Gastrocnemius medialis (tissue), 4 donors: ENCODE measurements around the gene F11. TPM values are rescaled to one million over a fixed set of nuclear protein-coding genes. Genes with fewer than 3 reads are reported as not detected.
"Not testable (repeated sequence)": the region's sequence is repeated elsewhere in the genome, so short reads cannot be mapped to it uniquely, and the experiment has no call there.

Experiments used
- ATAC-seq, 2 donors: fragments of 150-250 bp; one replicate each; pipeline ENCODE4 v1.9.1; 2016
- DNase-seq, 2 donors: peaks; one replicate each; pipeline ENCODE4 v3.0.0-alpha.2; 2019
- H3K27ac ChIP-seq, 4 donors: fragments of 200-600 bp; sonication (generic); 1 replicate in 1 of 4; 2 replicates in 3 of 4; pipeline ENCODE4 v1.5.1; 2016 to 2018; ENCODE audit warnings: mild to moderate bottlenecking in 2 of 4, moderate library complexity in 1 of 4
- H3K27me3 ChIP-seq, 3 donors: fragments of 200-600 bp; sonication (generic) in 2 of 3; 1 replicate in 1 of 3; 2 replicates in 2 of 3; pipeline versions ENCODE4 v1.5.1 to v1.6.0; 2016 to 2019; ENCODE audit warnings: mild to moderate bottlenecking in 1 of 3, moderate library complexity in 1 of 3
- H3K36me3 ChIP-seq, 2 donors: fragments of 200-600 bp; sonication (generic) in 1 of 2; one replicate each; pipeline ENCODE4 v1.5.1; 2017 to 2018
- H3K4me1 ChIP-seq, 2 donors: fragments of 200-600 bp; sonication (generic) in 1 of 2; one replicate each; pipeline ENCODE4 v1.5.1; 2016 to 2017; ENCODE audit warnings: mild to moderate bottlenecking in 2 of 2
- H3K4me3 ChIP-seq, 4 donors: fragments of 200-600 bp; sonication (generic) in 3 of 4; 1 replicate in 1 of 4; 2 replicates in 3 of 4; pipeline ENCODE4 v1.5.1; 2016 to 2019; ENCODE audit warnings: mild to moderate bottlenecking in 2 of 4
- H3K9me3 ChIP-seq, 3 donors: fragments of 200-600 bp; sonication (generic) in 2 of 3; 1 replicate in 1 of 3; 2 replicates in 2 of 3; pipeline ENCODE4 v1.5.1; 2016 to 2019
- POLR2A ChIP-seq, 2 donors: fragments of 450-650 bp; IDR thresholded peaks; one replicate each; pipeline ENCODE4 v1.6.1; 2017; ENCODE audit warnings: antibody characterized with exemption in 2 of 2, mild to moderate bottlenecking in 2 of 2, moderate library complexity in 2 of 2
- in situ Hi-C, 4 donors: fragments of 200-750 bp; cut with MboI; loops; one replicate each; pipeline versions ENCODE4 v1.15.0 to v1.8.0; 2017; ENCODE audit warnings: low sequenced_read_pairs in 4 of 4
- intact Hi-C: fragments of 100-400 bp; cut with DNase I; formaldehyde crosslinking; loops from one replicate; pipeline ENCODE4 v1.15.1; 2023; ENCODE audit warnings: low total_unique reads
- total RNA-seq, 4 donors: library from RNA; depleted of rRNA; stranded (reverse); fragments of >200 nt; gene quantifications; one replicate each; pipeline versions ENCODE4 v1.1.0 to v1.2.3, GENCODE V29; 2016
- TF ChIP-seq, protein P1 (sequence below), 5 experiments: fragments of 450-650 bp in 3 of 5; fragments of 200-600 bp in 2 of 5; sonication (generic) in 2 of 5; IDR thresholded peaks in 4 of 5; conservative IDR thresholded peaks in 1 of 5; 1 replicate in 4 of 5; 2 replicates in 1 of 5; pipeline ENCODE4 v1.5.1; 2016 to 2019; ENCODE audit warnings: antibody characterized with exemption in 5 of 5, mild to moderate bottlenecking in 3 of 5, moderate library complexity in 3 of 5

The F11 gene
- total RNA-seq, 4 donors from 2014 or later = 0.22 TPM; not detected in 3

DNA sequence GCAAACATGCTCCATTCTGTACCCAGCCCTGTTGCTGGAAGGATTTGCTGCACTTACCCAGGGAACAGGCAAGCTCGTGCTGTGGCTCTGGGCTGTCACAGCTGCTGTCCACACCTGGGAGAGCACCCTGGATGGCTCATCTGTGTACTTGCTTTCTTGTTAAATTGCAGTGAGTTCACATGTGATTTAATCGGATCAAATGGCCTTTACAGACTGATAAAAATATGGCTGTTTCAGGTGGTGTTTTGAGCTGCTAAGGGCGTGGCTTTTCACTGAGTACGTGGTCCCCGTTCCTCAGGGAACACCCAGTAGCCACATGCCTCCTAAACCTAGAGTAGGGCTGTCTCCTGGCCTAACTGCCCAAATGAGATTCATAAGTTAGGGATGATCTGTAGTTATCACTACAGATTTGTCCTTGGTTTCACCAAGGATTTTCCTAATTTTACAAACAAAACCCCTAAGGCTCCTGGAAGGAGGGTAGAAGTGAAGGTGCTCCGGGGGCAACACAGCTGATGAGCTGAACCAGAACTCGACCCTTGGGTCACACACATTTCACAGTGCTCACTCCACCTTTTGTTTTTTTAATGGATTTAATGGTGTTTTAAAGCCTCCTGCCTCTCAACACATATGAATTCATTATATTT is 25.0 kb upstream of the F11 start:
- no peaks in the 10 kb centered on the region for H3K27me3 ChIP-seq
- DNase-seq (no peak), ATAC-seq (no peak)
- intact Hi-C loops (no loop called here), in situ Hi-C loops (no loop called here)
- no peaks in the 10 kb centered on the region for H3K36me3 ChIP-seq
- no peak for TF ChIP-seq POLR2A (IDR thresholded peaks at IDR 0.05)
- TF ChIP-seq, protein P1, sequence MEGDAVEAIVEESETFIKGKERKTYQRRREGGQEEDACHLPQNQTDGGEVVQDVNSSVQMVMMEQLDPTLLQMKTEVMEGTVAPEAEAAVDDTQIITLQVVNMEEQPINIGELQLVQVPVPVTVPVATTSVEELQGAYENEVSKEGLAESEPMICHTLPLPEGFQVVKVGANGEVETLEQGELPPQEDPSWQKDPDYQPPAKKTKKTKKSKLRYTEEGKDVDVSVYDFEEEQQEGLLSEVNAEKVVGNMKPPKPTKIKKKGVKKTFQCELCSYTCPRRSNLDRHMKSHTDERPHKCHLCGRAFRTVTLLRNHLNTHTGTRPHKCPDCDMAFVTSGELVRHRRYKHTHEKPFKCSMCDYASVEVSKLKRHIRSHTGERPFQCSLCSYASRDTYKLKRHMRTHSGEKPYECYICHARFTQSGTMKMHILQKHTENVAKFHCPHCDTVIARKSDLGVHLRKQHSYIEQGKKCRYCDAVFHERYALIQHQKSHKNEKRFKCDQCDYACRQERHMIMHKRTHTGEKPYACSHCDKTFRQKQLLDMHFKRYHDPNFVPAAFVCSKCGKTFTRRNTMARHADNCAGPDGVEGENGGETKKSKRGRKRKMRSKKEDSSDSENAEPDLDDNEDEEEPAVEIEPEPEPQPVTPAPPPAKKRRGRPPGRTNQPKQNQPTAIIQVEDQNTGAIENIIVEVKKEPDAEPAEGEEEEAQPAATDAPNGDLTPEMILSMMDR (IDR thresholded peaks at IDR 0.05 in 4 of 5, conservative IDR thresholded peaks at IDR 0.05 in 1 of 5) = no peak
- H3K4me3 ChIP-seq = no peak overlapping the region
- no peaks in the 10 kb centered on the region for H3K9me3 ChIP-seq
- H3K27ac ChIP-seq = no peak overlapping the region
- H3K4me1 ChIP-seq = no peaks in the 10 kb centered on the region

DNA sequence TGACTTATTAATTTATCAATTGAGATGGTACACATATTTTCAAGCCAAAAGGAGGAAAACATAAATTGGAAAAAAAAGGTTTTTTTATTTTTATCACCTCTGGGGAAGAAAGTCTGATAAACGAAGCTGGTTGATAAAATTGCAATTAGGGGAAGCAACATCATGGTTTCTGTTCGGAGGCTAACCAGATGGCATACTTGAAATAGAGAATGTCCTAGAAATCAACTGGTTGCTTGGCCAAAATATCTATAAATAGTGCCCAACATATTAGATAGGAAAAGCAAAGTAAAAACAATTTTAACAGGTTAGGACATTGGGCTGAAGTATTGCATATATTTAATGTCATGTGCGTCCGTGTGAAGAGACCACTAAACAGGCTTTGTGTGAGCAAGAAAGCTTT is 24.4 kb upstream of the F11 start:
- no peak for DNase-seq
- intact Hi-C loops (no loop called here), in situ Hi-C loops (no loop called here)
- H3K4me1 ChIP-seq = no peaks in the 10 kb centered on the region
- H3K27me3 ChIP-seq = no peaks in the 10 kb centered on the region
- H3K27ac ChIP-seq = no peak overlapping the region
- H3K9me3 ChIP-seq = no peaks in the 10 kb centered on the region
- no peaks in the 10 kb centered on the region for H3K36me3 ChIP-seq
- no peak overlapping the region for H3K4me3 ChIP-seq
- ATAC-seq = no peak
- TF ChIP-seq POLR2A (IDR thresholded peaks at IDR 0.05) = no peak
- TF ChIP-seq, protein P1 (IDR thresholded peaks at IDR 0.05 in 4 of 5, conservative IDR thresholded peaks at IDR 0.05 in 1 of 5) = no peak

DNA sequence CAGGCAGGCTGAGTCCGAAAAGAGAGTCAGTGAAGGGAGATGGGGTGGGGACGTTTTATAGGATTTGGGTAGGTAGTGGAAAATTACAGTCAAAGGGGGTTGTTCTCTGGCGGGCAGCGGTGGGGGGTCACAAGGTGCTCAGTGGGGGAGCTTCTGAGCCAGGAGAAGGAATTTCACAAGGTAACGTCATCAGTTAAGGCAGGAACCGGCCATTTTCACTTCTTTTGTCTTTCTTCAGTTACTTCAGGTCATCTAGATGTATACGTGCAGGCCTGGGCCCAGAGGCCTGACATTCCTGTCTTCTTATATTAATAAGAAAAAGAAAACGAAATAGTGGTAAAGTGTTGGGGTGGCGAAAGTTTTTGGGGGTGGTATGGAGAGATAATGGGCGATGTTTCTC is 24.0 kb upstream of the F11 start:
- H3K36me3 ChIP-seq, H3K9me3 ChIP-seq, intact Hi-C loops, DNase-seq, ATAC-seq, H3K27me3 ChIP-seq, H3K4me3 ChIP-seq, in situ Hi-C loops, H3K4me1 ChIP-seq, H3K27ac ChIP-seq: not testable (repeated sequence)

DNA sequence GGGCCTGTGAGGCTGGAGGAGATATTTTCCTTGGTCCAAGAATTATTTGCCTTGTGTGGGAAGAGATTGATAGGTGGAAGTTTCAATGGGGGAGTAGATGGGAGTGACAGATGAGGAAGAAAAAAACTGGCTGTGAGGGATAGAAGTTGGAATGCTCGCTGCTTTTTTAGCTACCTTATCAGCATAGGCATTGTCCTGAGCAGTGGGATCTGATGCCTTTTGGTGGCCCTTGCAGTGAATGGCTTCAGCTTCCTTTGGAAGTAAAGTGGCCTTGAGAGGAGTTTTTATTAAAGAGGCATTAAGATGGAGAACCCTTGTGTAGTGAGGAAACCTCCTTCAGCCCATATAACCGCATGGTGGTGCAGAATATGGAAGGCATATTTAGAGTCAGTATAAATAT is 22.7 kb upstream of the F11 start:
- TF ChIP-seq, protein P1 (IDR thresholded peaks at IDR 0.05 in 4 of 5, conservative IDR thresholded peaks at IDR 0.05 in 1 of 5) = no peak
- TF ChIP-seq POLR2A (IDR thresholded peaks at IDR 0.05) = no peak
- in situ Hi-C loops (no loop called here), intact Hi-C loops (no loop called here)
- H3K4me3 ChIP-seq = no peak overlapping the region
- DNase-seq (no peak), ATAC-seq (no peak)
- H3K4me1 ChIP-seq = no peaks in the 10 kb centered on the region
- no peak overlapping the region for H3K27ac ChIP-seq
- H3K9me3 ChIP-seq = no peaks in the 10 kb centered on the region
- no peaks in the 10 kb centered on the region for H3K36me3 ChIP-seq
- no peaks in the 10 kb centered on the region for H3K27me3 ChIP-seq

DNA sequence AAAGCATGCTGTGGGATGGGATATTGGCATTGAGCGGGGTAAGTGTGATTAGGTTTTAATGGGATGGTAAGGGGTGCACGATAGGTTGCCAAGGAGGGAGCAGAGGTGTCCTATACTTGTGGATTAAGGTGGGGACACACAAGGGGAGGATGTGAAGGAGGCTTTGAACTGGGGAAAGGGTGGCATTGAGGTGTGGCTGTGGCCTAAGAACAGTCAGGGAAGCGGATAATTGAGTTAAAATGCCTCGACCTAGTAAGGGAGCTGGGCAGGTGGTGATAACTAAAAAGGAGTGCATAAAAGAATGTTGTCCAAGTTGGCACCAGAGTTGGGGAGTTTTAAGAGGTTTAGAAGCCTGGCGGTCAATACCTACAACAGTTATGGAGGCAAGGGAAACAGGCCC is 21.2 kb upstream of the F11 start:
- in situ Hi-C loops = no loop called here
- no peak for ATAC-seq
- DNase-seq = no peak

DNA sequence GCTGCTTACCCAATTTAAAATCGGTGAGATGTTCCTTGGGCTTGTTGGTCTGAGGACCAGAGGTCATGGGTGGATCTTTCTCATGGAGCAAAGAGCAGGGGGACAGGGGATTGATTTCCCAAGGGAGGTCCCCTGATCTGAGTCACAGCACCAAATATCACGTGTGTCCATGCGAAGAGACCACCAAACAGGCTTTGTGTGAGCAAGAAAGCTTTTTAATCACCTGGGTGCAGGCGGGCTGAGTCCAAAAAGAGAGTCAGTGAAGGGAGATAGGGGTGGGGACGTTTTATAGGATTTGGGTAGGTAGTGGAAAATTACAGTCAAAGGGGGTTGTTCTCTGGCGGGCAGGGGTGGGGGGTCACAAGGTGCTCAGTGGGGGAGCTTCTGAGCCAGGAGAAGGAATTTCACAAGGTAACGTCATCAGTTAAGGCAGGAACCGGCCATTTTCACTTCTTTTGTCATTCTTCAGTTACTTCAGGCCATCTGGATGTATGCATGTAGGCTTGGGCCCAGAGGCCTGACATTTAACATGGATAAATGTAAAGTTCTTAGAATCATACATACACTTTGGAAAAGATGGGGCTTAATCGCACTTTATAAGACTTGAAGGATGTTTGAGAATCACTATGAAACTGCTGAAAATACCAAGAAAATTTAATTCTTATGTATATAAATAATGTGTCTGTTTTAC is 18.8 kb upstream of the F11 start:
- H3K36me3 ChIP-seq, ATAC-seq, H3K27me3 ChIP-seq, H3K9me3 ChIP-seq, H3K4me1 ChIP-seq, H3K27ac ChIP-seq, DNase-seq, in situ Hi-C loops, intact Hi-C loops, H3K4me3 ChIP-seq: not testable (repeated sequence)

More for the DNA sequence above, 21.2 kb upstream of the F11 start:
- no peaks in the 10 kb centered on the region for H3K36me3 ChIP-seq
- intact Hi-C loops = no loop called here
- no peaks in the 10 kb centered on the region for H3K4me1 ChIP-seq
- H3K27ac ChIP-seq = no peak overlapping the region
- H3K4me3 ChIP-seq = no peak overlapping the region
- no peaks in the 10 kb centered on the region for H3K27me3 ChIP-seq
- no peaks in the 10 kb centered on the region for H3K9me3 ChIP-seq
- TF ChIP-seq, protein P1 (IDR thresholded peaks at IDR 0.05 in 4 of 5, conservative IDR thresholded peaks at IDR 0.05 in 1 of 5) = no peak
- TF ChIP-seq POLR2A (IDR thresholded peaks at IDR 0.05) = no peak
